SK-N-SH treated with all-trans-retinoic acid at 6 μM for 48 hours (cell line): ENCODE results near the gene PBX1.
"Not testable (repeated sequence)": the region's sequence is repeated elsewhere in the genome, so short reads cannot be mapped to it uniquely, and the experiment has no call there.

Experiments used
- ATAC-seq: fragments of 200-7000 bp; cut with Tn5 transposase; 3 replicates; pipeline ENCODE4 v1.9.1; 2020; ENCODE audit warnings: mild to moderate bottlenecking, moderate library complexity
- ARNTL ChIP-seq: fragments of 450-650 bp; formaldehyde crosslinking; IDR thresholded peaks from 2 replicates; pipeline ENCODE4 v1.5.0; 2020; ENCODE audit warnings: low read depth, mild to moderate bottlenecking, moderate library complexity, borderline replicate concordance
- BACH2 ChIP-seq: fragments of 250-450 bp; sonication (Bioruptor Pico); IDR thresholded peaks from 2 replicates; pipeline ENCODE4 v1.9.0; 2021; ENCODE audit warnings: mild to moderate bottlenecking, borderline replicate concordance
- CSDC2 ChIP-seq: fragments of 250-450 bp; sonication (Bioruptor Pico); IDR thresholded peaks from 2 replicates; pipeline ENCODE4 v1.5.0; 2020; ENCODE audit warnings: mild to moderate bottlenecking, moderate library complexity
- ESRRG ChIP-seq: fragments of 250-450 bp; sonication (Bioruptor Pico); IDR thresholded peaks from 2 replicates; pipeline ENCODE4 v1.6.1; 2021; ENCODE audit warnings: mild to moderate bottlenecking
- OSR1 ChIP-seq: fragments of 250-450 bp; sonication (Bioruptor Pico); IDR thresholded peaks from 2 replicates; pipeline ENCODE4 v1.8.0; 2022; ENCODE audit warnings: moderate library complexity, mild to moderate bottlenecking, inconsistent platforms
- PPARA ChIP-seq: fragments of 250-450 bp; sonication (Bioruptor Pico); IDR thresholded peaks from 2 replicates; pipeline ENCODE4 v1.5.0; 2020; ENCODE audit warnings: mild to moderate bottlenecking, borderline replicate concordance
- RARB ChIP-seq: fragments of 250-450 bp; sonication (Bioruptor Pico); IDR thresholded peaks from 2 replicates; pipeline ENCODE4 v1.8.0; 2021; ENCODE audit warnings: mild to moderate bottlenecking, moderate library complexity
- ZFP3 ChIP-seq: fragments of 250-450 bp; sonication (Bioruptor Pico); IDR thresholded peaks from 2 replicates; pipeline ENCODE4 v1.5.0; 2020; ENCODE audit warnings: mild to moderate bottlenecking, moderate library complexity
- ZNF70 ChIP-seq: fragments of 450-650 bp; formaldehyde crosslinking; IDR thresholded peaks from 2 replicates; pipeline ENCODE4 v1.5.0; 2020; ENCODE audit warnings: mild to moderate bottlenecking, moderate library complexity
- ZNF8 ChIP-seq: fragments of 450-650 bp; formaldehyde crosslinking; IDR thresholded peaks from 2 replicates; pipeline ENCODE4 v1.5.0; 2020; ENCODE audit warnings: mild to moderate bottlenecking, moderate library complexity
- TF ChIP-seq, protein P1 (sequence below): fragments of 250-450 bp; sonication (Bioruptor Pico); IDR thresholded peaks from 2 replicates; pipeline ENCODE4 v1.5.1; 2020; ENCODE audit warnings: low read depth, mild to moderate bottlenecking, moderate library complexity
- TF ChIP-seq, protein P2 (sequence below): fragments of 250-450 bp; sonication (Bioruptor Pico); IDR thresholded peaks from 2 replicates; pipeline ENCODE4 v1.8.0; 2020; ENCODE audit warnings: mild to moderate bottlenecking, moderate library complexity, borderline replicate concordance
- TF ChIP-seq, protein P3 (sequence below): fragments of 250-450 bp; sonication (Bioruptor Pico); IDR thresholded peaks from 2 replicates; pipeline ENCODE4 v1.8.0; 2021; ENCODE audit warnings: low read depth, mild to moderate bottlenecking, moderate library complexity, borderline replicate concordance
- TF ChIP-seq, protein P4 (sequence below): fragments of 250-450 bp; sonication (Bioruptor Pico); IDR thresholded peaks from 2 replicates; pipeline ENCODE4 v1.5.1; 2021; ENCODE audit warnings: mild to moderate bottlenecking, moderate library complexity

PBX1 gene

DNA sequence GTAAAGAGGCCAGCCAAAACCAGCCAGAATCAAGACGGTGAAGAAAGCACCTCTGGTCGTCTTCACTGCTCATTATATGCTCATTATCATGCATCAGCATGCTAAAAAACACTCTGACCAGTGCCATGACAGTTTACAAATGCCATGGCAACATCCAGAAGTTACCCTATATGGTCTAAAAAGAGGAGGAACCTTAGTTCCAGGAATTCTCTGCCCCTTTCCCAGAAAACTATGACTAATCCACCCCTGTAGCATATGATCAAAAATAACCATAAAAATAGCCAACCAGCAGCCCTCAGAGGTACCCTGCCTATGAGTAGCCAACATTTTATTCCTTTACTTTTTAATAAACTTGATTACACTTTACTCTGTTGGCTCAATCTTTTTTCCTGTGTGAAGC is 34.2 kb upstream of the PBX1 start (continued):
- no peak for TF ChIP-seq BACH2 (CRISPR knock-in tag)

DNA sequence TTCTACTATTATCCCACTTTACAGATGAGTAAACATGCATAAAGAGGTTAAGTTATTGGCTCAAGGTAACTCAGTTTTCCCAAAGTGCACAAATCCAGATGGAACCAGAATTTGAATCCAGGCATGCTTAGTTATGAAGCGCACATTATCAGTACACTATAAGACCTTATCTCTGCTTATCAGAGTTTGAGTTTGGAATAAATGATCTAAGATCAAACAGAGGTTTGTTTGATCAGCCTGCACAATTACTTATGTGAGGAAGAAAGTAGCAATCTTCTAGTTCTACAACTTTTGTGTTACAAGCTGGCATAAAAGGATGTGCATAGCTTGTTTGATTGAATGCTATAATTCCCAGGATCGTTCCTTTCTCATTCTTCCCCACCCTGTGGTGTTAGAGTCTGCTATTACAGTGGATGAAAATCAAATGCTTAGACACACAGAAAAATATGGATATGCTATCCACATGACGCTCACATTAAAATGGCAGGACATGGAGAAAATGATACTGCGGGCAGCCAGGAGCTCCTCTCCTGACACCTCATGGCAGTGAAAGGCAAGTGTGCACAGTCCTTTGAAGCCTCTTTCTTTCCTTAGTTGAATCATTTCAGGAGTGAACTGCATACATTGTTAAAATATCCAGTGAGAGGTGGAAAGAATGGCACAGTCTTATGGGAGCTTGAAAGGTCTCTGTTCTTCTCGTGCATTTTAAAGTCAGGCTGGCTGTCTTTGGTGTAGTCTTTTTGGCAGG is 23.9 kb upstream of the PBX1 start:
- no peak; the same call in 2 of the 3 replicates for ATAC-seq
- TF ChIP-seq BACH2 (CRISPR knock-in tag) (no peak), ARNTL (CRISPR knock-in tag) (no peak), PPARA (CRISPR knock-in tag) (no peak)
- TF ChIP-seq, protein P1, sequence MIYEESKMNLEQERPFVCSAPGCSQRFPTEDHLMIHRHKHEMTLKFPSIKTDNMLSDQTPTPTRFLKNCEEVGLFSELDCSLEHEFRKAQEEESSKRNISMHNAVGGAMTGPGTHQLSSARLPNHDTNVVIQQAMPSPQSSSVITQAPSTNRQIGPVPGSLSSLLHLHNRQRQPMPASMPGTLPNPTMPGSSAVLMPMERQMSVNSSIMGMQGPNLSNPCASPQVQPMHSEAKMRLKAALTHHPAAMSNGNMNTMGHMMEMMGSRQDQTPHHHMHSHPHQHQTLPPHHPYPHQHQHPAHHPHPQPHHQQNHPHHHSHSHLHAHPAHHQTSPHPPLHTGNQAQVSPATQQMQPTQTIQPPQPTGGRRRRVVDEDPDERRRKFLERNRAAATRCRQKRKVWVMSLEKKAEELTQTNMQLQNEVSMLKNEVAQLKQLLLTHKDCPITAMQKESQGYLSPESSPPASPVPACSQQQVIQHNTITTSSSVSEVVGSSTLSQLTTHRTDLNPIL (CRISPR knock-in tag): no peak

DNA sequence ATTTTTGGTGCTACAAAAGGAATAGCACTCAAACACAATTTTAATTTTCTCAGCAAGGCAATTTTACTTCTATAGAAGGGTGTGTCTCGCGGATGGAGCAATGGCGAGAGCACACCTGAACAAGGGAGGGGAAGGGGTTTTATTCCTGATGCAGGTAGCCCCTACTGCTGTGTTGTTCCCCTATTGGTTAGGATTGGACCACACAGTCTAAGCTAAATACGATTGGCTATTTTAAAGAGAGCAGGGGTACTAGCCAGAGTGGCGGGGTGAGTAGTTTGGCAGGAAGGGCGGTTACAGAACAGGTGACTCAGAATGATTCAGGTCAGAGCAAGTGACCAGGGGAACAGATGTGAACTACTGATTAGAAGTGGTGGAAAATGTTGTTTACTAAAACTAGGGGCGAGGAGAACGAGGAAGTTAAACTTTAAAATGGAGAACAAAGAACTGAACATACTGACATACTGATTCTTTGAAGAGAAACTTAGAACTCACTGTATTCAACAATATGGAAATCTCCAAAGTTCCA is 6.5 kb upstream of the PBX1 start:
- not testable (repeated sequence) for ATAC-seq

DNA sequence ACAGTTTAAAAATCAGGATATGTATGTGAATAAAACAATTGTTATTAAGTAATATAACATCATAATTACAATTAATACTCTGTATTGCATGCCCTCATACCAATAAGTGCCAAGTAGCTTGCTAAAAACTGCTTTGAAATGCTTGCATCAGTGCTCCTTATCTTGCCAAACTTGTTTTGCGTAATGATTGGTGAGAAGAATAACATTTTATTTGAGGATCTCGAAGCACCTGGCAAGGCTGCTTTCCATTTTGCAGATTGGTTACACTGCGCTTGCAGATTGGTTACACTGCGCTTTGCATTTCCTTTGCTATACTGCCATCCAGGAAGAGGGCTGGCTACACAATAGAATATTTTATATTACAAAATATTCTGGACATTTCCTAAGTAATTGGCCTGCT is 1.7 kb upstream of the PBX1 start:
- no peak for ATAC-seq
- TF ChIP-seq RARB (CRISPR knock-in tag): no peak
- TF ChIP-seq, protein P2, sequence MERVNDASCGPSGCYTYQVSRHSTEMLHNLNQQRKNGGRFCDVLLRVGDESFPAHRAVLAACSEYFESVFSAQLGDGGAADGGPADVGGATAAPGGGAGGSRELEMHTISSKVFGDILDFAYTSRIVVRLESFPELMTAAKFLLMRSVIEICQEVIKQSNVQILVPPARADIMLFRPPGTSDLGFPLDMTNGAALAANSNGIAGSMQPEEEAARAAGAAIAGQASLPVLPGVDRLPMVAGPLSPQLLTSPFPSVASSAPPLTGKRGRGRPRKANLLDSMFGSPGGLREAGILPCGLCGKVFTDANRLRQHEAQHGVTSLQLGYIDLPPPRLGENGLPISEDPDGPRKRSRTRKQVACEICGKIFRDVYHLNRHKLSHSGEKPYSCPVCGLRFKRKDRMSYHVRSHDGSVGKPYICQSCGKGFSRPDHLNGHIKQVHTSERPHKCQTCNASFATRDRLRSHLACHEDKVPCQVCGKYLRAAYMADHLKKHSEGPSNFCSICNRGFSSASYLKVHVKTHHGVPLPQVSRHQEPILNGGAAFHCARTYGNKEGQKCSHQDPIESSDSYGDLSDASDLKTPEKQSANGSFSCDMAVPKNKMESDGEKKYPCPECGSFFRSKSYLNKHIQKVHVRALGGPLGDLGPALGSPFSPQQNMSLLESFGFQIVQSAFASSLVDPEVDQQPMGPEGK (CRISPR knock-in tag): no peak
- TF ChIP-seq, all 23 proteins: peak for 0

DNA sequence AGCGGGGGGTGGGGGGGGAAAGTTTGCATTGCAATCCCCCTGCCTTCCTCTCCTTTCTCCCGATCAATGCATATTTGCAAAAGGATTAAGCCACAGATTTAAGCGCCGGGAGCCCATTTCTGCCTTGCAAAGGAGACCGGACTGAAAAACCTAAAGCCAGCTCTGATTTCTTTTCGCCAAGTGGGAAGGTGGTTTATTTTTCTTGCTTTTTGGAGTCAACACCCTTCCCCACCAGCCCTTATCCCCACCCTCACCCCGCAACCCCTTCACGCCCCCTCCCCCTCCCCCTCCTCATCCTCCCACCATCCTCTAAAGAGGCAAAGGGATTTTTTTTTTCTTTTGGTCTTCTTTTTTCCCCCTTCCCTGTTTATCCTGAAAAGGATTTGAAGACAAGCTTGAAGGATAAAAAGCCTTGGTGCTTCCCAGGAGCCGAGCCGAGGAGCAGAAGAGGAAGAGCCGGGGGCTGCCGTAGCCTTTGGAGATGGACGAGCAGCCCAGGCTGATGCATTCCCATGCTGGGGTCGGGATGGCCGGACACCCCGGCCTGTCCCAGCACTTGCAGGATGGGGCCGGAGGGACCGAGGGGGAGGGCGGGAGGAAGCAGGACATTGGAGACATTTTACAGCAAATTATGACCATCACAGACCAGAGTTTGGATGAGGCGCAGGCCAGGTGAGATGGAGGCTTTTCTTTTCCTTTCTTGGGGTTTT is 513 bp downstream of the PBX1 start:
- TF ChIP-seq, protein P1 (CRISPR knock-in tag): no peak
- TF ChIP-seq ESRRG (CRISPR knock-in tag) (no peak), CSDC2 (no peak), BACH2 (CRISPR knock-in tag) (no peak), ZNF70 (CRISPR knock-in tag) (no peak), ZNF8 (no peak), PPARA (CRISPR knock-in tag) (no peak), ZFP3 (CRISPR knock-in tag) (no peak), RARB (CRISPR knock-in tag) (no peak), OSR1 (CRISPR knock-in tag) (no peak)
- TF ChIP-seq, protein P3, sequence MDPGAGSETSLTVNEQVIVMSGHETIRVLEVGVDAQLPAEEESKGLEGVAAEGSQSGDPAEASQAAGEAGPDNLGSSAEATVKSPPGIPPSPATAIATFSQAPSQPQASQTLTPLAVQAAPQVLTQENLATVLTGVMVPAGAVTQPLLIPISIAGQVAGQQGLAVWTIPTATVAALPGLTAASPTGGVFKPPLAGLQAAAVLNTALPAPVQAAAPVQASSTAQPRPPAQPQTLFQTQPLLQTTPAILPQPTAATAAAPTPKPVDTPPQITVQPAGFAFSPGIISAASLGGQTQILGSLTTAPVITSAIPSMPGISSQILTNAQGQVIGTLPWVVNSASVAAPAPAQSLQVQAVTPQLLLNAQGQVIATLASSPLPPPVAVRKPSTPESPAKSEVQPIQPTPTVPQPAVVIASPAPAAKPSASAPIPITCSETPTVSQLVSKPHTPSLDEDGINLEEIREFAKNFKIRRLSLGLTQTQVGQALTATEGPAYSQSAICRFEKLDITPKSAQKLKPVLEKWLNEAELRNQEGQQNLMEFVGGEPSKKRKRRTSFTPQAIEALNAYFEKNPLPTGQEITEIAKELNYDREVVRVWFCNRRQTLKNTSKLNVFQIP (CRISPR knock-in tag): no peak
- TF ChIP-seq, protein P2 (CRISPR knock-in tag): no peak
- TF ChIP-seq, protein P4, sequence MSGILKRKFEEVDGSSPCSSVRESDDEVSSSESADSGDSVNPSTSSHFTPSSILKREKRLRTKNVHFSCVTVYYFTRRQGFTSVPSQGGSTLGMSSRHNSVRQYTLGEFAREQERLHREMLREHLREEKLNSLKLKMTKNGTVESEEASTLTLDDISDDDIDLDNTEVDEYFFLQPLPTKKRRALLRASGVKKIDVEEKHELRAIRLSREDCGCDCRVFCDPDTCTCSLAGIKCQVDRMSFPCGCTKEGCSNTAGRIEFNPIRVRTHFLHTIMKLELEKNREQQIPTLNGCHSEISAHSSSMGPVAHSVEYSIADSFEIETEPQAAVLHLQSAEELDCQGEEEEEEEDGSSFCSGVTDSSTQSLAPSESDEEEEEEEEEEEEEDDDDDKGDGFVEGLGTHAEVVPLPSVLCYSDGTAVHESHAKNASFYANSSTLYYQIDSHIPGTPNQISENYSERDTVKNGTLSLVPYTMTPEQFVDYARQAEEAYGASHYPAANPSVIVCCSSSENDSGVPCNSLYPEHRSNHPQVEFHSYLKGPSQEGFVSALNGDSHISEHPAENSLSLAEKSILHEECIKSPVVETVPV (CRISPR knock-in tag): no peak
- TF ChIP-seq, all 23 proteins: peak for 0
- ATAC-seq: peak; percentile 35
